Fibroblast of skin of right biceps (primary cell): ENCODE data around the gene DMD.
"Not testable (repeated sequence)": the region's sequence is repeated elsewhere in the genome, so short reads cannot be mapped to it uniquely, and the experiment has no call there.

Source experiments
- DNase-seq: peaks from one replicate; pipeline ENCODE4 v3.0.0-alpha.2; 2013

The DMD gene

GRCh38 chrX:32455704-32456103 lies 755.6 kb downstream of the DMD start:
- DNase-seq = no peak

- DNase-seq = no peak
These were observed 759.2 kb downstream of the DMD start for GRCh38 chrX:32451954-32452695.

GRCh38 chrX:32448945-32449344 lies 762.4 kb downstream of the DMD start:
- no peak for DNase-seq

GRCh38 chrX:32448320-32448719 lies 763.0 kb downstream of the DMD start:
- DNase-seq = no peak

GRCh38 chrX:32447640-32448039 lies 763.7 kb downstream of the DMD start:
- DNase-seq = no peak

GRCh38 chrX:32443841-32444240 lies 767.5 kb downstream of the DMD start:
- DNase-seq = no peak

GRCh38 chrX:32421266-32421665 lies 790.1 kb downstream of the DMD start:
- DNase-seq = no peak

- no peak for DNase-seq
These were observed 803.0 kb downstream of the DMD start for GRCh38 chrX:32408389-32408788.

- DNase-seq = no peak
These were observed 813.7 kb downstream of the DMD start for GRCh38 chrX:32397562-32398216.

- no peak for DNase-seq
These were observed 815.5 kb downstream of the DMD start for GRCh38 chrX:32395878-32396277.

- no peak for DNase-seq
These were observed 818.7 kb downstream of the DMD start for GRCh38 chrX:32392655-32393054.

- no peak for DNase-seq
These were observed 840.7 kb downstream of the DMD start for GRCh38 chrX:32370456-32371205.

- DNase-seq = peak; percentile 33
These were observed 917.2 kb downstream of the DMD start for GRCh38 chrX:32293962-32294700.

GRCh38 chrX:32289356-32289755 lies 922.0 kb downstream of the DMD start:
- no peak for DNase-seq

GRCh38 chrX:32281853-32282252 lies 929.5 kb downstream of the DMD start:
- no peak for DNase-seq

GRCh38 chrX:32280921-32281320 lies 930.4 kb downstream of the DMD start:
- DNase-seq = no peak

- DNase-seq = no peak
These were observed 930.9 kb downstream of the DMD start for GRCh38 chrX:32280489-32280888.

GRCh38 chrX:32276153-32276552 lies 935.2 kb downstream of the DMD start:
- no peak for DNase-seq

GRCh38 chrX:32269866-32270265 lies 941.5 kb downstream of the DMD start:
- no peak for DNase-seq

- no peak for DNase-seq
These were observed 943.1 kb downstream of the DMD start for GRCh38 chrX:32268207-32268606.

GRCh38 chrX:32267796-32268195 lies 943.6 kb downstream of the DMD start:
- DNase-seq = no peak

- not testable (repeated sequence) for DNase-seq
These were observed 964.7 kb downstream of the DMD start for GRCh38 chrX:32246675-32247074.

GRCh38 chrX:32195611-32196010 lies 1015.7 kb downstream of the DMD start:
- no peak for DNase-seq
